GM23248 (cell line): ENCODE results near the gene HIPK2.

ENCODE experiments used
- EZH2 ChIP-seq: fragments of 200-600 bp; sonication (generic); IDR thresholded peaks from 2 replicates; pipeline ENCODE4 v1.6.1; 2018; ENCODE audit warnings: antibody characterized with exemption, mild to moderate bottlenecking; ENCODE audit not compliant: insufficient read depth, poor library complexity, severe bottlenecking
- EZH2phosphoT487 ChIP-seq: fragments of 200-600 bp; sonication (generic); IDR thresholded peaks from 2 replicates; pipeline ENCODE4 v1.6.1; 2018; ENCODE audit warnings: antibody characterized with exemption, moderate library complexity, mild to moderate bottlenecking, low read depth; ENCODE audit not compliant: insufficient read depth

GRCh38 chr7:139813689-139814088, 35.9 kb upstream of the HIPK2 start:
- TF ChIP-seq EZH2, result no peak
- TF ChIP-seq EZH2phosphoT487, result no peak
